Panc1 (cell line): Measurements from ENCODE around the gene TP63. TPM values are rescaled to one million over a fixed set of nuclear protein-coding genes. Genes with fewer than 3 reads are reported as not detected.

Source experiments
- ATAC-seq: fragments of 200-7000 bp; cut with Tn5 transposase; 2 replicates; pipeline ENCODE4 v1.9.1; 2020; ENCODE audit warnings: mild to moderate bottlenecking, moderate library complexity
- BruUV-seq: library from RNA; stranded (reverse); fragments of 400-500 nt; replicated peaks from 2 replicates; lab custom pipeline; 2021; lab: Mats Ljungman, UMichigan
- CTCF ChIA-PET: fragments of 300-600 bp; sonication (Branson Sonifier 250); formaldehyde crosslinking; loops from one replicate; lab custom pipeline; 2022; ENCODE audit warnings: antibody characterized with exemption; lab: Charles Lee
- POLR2A ChIA-PET: fragments of 300-600 bp; sonication (Branson Sonifier 250); formaldehyde crosslinking; loops from one replicate; lab custom pipeline; 2022; ENCODE audit warnings: antibody characterized with exemption; lab: Charles Lee
- DNase-seq: peaks from one replicate; pipeline ENCODE4 v3.0.0-alpha.2; 2010; ENCODE audit warnings: low read depth, low spot score
- H3K27ac ChIP-seq: 2 replicates; pipeline ENCODE4 v1.5.1; 2011; ENCODE audit warnings: mild to moderate bottlenecking, low read length, inconsistent platforms
- H3K27me3 ChIP-seq: fragments of 200-500 bp; sonication (Bioruptor generic); 2 replicates; pipeline ENCODE4 v1.6.0; 2014; ENCODE audit warnings: low read length, inconsistent platforms; ENCODE audit not compliant: control insufficient read depth, insufficient read depth
- H3K36me3 ChIP-seq: fragments of 200-500 bp; sonication (Bioruptor generic); 2 replicates; pipeline ENCODE4 v1.5.1; 2014; ENCODE audit warnings: inconsistent platforms, mild to moderate bottlenecking, low read length, moderate library complexity; ENCODE audit not compliant: control insufficient read depth, insufficient read depth
- H3K4me1 ChIP-seq: 2 replicates; pipeline ENCODE4 v1.5.1; 2011; ENCODE audit warnings: inconsistent platforms, mild to moderate bottlenecking, low read length, moderate library complexity; ENCODE audit not compliant: control insufficient read depth, insufficient read depth
- H3K4me3 ChIP-seq, 2 experiments: 2 replicates each; pipeline ENCODE4 v1.5.1; 2011 to 2012; ENCODE audit warnings: low read depth in 2 of 2, low read length in 2 of 2, mild to moderate bottlenecking in 2 of 2, inconsistent platforms in 1 of 2, moderate library complexity in 1 of 2
- H3K9me3 ChIP-seq: fragments of 200-500 bp; sonication (Bioruptor generic); 2 replicates; pipeline ENCODE4 v1.5.1; 2014; ENCODE audit warnings: low read depth, mild to moderate bottlenecking, inconsistent platforms, low read length, moderate library complexity; ENCODE audit not compliant: control insufficient read depth, insufficient read depth
- POLR2AphosphoS5 ChIP-seq: IDR thresholded peaks from 2 replicates; pipeline ENCODE4 v1.6.1; 2012; ENCODE audit warnings: mild to moderate bottlenecking, low read depth, low read length, moderate library complexity
- SIN3A ChIP-seq: IDR thresholded peaks from 2 replicates; pipeline ENCODE4 v1.6.1; 2012; ENCODE audit warnings: low read depth, mild to moderate bottlenecking, low read length, moderate library complexity, borderline replicate concordance; ENCODE audit not compliant: insufficient read depth
- TCF7L2 ChIP-seq: IDR thresholded peaks from 2 replicates; pipeline ENCODE4 v1.6.1; 2011; ENCODE audit warnings: mild to moderate bottlenecking, low read depth, low read length, inconsistent platforms
- in situ Hi-C: cut with HindIII; loops from 2 replicates; pipeline ENCODE4 v1.10.0; 2016; ENCODE audit warnings: low sequenced_read_pairs, low pct_unique_long_range_greater_than_20kb
- intact Hi-C: fragments of 100-400 bp; cut with micrococcal nuclease; formaldehyde crosslinking; loops from one replicate; pipeline ENCODE4 v1.10.0; 2022; ENCODE audit not compliant: unreplicated experiment
- total RNA-seq: library from RNA; stranded (reverse); gene quantifications from one replicate; pipeline ENCODE4 v1.2.1, GENCODE V29; 2021; ENCODE audit not compliant: unreplicated experiment
- TF ChIP-seq, protein P1 (sequence below): fragments of 450-650 bp; IDR thresholded peaks from 2 replicates; pipeline ENCODE4 v1.5.1; 2017; ENCODE audit warnings: mild to moderate bottlenecking
- TF ChIP-seq, protein P2 (sequence below), 2 experiments: IDR thresholded peaks; 2 replicates each; pipeline ENCODE4 v1.6.1; 2011 to 2012; ENCODE audit warnings: low read depth in 2 of 2, control low read depth in 1 of 2, low read length in 1 of 2, mild to moderate bottlenecking in 1 of 2, moderate library complexity in 1 of 2; ENCODE audit not compliant: insufficient read depth in 1 of 2

Gene TP63
- total RNA-seq, 1 experiment from 2014 or later, result 0.51 TPM

DNA sequence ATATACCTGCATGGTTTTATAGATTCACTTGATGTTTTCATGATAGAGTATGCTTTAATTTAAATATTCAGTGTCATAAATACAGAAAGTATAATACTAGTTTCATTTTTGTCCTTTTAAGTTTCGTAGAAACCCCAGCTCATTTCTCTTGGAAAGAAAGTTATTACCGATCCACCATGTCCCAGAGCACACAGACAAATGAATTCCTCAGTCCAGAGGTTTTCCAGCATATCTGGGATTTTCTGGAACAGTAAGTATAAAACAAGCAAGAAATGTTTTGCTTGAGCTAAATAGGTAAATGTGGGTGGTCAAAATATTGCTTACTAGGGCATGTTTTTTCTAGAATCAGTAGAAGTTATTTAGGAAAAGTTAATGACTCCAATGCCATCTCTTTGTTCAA is 106.4 kb downstream of the TP63 start:
- no peak for TF ChIP-seq TCF7L2
- TF ChIP-seq, protein P1, sequence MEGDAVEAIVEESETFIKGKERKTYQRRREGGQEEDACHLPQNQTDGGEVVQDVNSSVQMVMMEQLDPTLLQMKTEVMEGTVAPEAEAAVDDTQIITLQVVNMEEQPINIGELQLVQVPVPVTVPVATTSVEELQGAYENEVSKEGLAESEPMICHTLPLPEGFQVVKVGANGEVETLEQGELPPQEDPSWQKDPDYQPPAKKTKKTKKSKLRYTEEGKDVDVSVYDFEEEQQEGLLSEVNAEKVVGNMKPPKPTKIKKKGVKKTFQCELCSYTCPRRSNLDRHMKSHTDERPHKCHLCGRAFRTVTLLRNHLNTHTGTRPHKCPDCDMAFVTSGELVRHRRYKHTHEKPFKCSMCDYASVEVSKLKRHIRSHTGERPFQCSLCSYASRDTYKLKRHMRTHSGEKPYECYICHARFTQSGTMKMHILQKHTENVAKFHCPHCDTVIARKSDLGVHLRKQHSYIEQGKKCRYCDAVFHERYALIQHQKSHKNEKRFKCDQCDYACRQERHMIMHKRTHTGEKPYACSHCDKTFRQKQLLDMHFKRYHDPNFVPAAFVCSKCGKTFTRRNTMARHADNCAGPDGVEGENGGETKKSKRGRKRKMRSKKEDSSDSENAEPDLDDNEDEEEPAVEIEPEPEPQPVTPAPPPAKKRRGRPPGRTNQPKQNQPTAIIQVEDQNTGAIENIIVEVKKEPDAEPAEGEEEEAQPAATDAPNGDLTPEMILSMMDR, result no peak
- TF ChIP-seq, protein P2, sequence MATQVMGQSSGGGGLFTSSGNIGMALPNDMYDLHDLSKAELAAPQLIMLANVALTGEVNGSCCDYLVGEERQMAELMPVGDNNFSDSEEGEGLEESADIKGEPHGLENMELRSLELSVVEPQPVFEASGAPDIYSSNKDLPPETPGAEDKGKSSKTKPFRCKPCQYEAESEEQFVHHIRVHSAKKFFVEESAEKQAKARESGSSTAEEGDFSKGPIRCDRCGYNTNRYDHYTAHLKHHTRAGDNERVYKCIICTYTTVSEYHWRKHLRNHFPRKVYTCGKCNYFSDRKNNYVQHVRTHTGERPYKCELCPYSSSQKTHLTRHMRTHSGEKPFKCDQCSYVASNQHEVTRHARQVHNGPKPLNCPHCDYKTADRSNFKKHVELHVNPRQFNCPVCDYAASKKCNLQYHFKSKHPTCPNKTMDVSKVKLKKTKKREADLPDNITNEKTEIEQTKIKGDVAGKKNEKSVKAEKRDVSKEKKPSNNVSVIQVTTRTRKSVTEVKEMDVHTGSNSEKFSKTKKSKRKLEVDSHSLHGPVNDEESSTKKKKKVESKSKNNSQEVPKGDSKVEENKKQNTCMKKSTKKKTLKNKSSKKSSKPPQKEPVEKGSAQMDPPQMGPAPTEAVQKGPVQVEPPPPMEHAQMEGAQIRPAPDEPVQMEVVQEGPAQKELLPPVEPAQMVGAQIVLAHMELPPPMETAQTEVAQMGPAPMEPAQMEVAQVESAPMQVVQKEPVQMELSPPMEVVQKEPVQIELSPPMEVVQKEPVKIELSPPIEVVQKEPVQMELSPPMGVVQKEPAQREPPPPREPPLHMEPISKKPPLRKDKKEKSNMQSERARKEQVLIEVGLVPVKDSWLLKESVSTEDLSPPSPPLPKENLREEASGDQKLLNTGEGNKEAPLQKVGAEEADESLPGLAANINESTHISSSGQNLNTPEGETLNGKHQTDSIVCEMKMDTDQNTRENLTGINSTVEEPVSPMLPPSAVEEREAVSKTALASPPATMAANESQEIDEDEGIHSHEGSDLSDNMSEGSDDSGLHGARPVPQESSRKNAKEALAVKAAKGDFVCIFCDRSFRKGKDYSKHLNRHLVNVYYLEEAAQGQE (IDR thresholded peaks at IDR 0.05; ENCODE audit: insufficient read depth in 1 of 2, low read depth in 2 of 2, low read length in 1 of 2), result no peak
- no peak for TF ChIP-seq POLR2AphosphoS5
- no peak for TF ChIP-seq SIN3A
- Histone ChIP-seq H3K27ac (no peak overlapping the region), H3K36me3 (no peaks in the 10 kb centered on the region), H3K27me3 (no peaks in the 10 kb centered on the region), H3K4me3 (no peak overlapping the region), H3K4me1 (no peaks in the 10 kb centered on the region), H3K9me3 (no peaks in the 10 kb centered on the region)
- no TSS peak for BruUV-seq
- no peak for DNase-seq
- POLR2A ChIA-PET, result no interaction called here
- CTCF ChIA-PET, result no interaction called here
- intact Hi-C loops, result no loop called here
- ATAC-seq, result no peak
- in situ Hi-C loops, result no loop called here

DNA sequence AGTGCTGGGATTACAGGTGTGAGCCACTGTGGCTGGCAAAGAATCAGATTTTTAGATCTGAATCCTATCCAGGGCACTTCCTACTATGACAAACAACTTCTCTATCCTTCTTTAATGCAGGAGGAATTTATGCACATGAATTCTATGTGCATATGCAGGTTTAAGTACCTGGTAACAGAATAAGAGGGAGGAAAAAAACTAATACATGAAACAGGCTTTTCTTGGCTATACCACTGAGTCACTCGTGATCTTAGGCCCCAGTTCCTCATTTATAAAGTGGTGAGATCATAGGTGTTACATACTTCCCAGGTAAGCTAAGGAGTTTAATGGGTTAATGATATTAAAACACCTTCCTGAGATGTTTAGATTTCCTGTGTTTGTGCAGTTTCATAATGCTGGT is 108.2 kb downstream of the TP63 start:
- H3K4me3 ChIP-seq, result no peak overlapping the region
- H3K36me3 ChIP-seq, result no peaks in the 10 kb centered on the region
- TF ChIP-seq, protein P1, result no peak
- TF ChIP-seq POLR2AphosphoS5 (no peak), SIN3A (no peak), TCF7L2 (no peak)
- TF ChIP-seq, protein P2 (IDR thresholded peaks at IDR 0.05; ENCODE audit: insufficient read depth in 1 of 2, low read depth in 2 of 2, low read length in 1 of 2), result no peak
- H3K4me1 ChIP-seq, result no peaks in the 10 kb centered on the region
- intact Hi-C loops (no loop called here), in situ Hi-C loops (no loop called here)
- no peak for DNase-seq
- POLR2A ChIA-PET, result no interaction called here
- no peaks in the 10 kb centered on the region for H3K9me3 ChIP-seq
- CTCF ChIA-PET, result no interaction called here
- ATAC-seq, result no peak
- no TSS peak for BruUV-seq
- no peak overlapping the region for H3K27ac ChIP-seq
- H3K27me3 ChIP-seq, result no peaks in the 10 kb centered on the region
